Brain microvascular endothelial cell (primary cell): ENCODE results near the gene LETM1.

Experiments used
- DNase-seq: peaks from one replicate; pipeline ENCODE4 v3.0.0-alpha.2; 2020
- H3K27ac ChIP-seq: fragments of 250-450 bp; sonication (Bioruptor Pico); 2 replicates; pipeline ENCODE4 v1.5.1; 2020; ENCODE audit warnings: mild to moderate bottlenecking, moderate library complexity
- H3K27me3 ChIP-seq: fragments of 250-450 bp; sonication (Bioruptor Pico); replicated peaks from 2 replicates; pipeline ENCODE4 v1.5.1; 2020; ENCODE audit warnings: mild to moderate bottlenecking
- H3K36me3 ChIP-seq: fragments of 250-450 bp; sonication (Bioruptor Pico); replicated peaks from 2 replicates; pipeline ENCODE4 v1.5.1; 2020; ENCODE audit warnings: mild to moderate bottlenecking
- H3K4me3 ChIP-seq: 2 replicates; pipeline ENCODE4 v1.5.1; 2011; ENCODE audit warnings: low read depth, mild to moderate bottlenecking, control low read depth, low read length, moderate library complexity
- in situ Hi-C: cut with HindIII; loops from 2 replicates; pipeline ENCODE4 v1.10.0; 2017; ENCODE audit warnings: low sequenced_read_pairs, low pct_ligation_motif_present
- TF ChIP-seq, protein P1 (sequence below): IDR thresholded peaks from 2 replicates; pipeline ENCODE4 v1.5.1; 2011; ENCODE audit warnings: low read depth, mild to moderate bottlenecking, moderate library complexity, low read length, control low read depth, inconsistent platforms; ENCODE audit errors: missing control alignments

Gene LETM1

GRCh38 chr4:1762264-1763010 lies 93.5 kb downstream of the LETM1 start:
- Histone ChIP-seq H3K27me3 (no peaks in the 10 kb centered on the region), H3K36me3 (no peaks in the 10 kb centered on the region), H3K27ac (no peak overlapping the region), H3K4me3 (no peak overlapping the region)
- TF ChIP-seq, protein P1, sequence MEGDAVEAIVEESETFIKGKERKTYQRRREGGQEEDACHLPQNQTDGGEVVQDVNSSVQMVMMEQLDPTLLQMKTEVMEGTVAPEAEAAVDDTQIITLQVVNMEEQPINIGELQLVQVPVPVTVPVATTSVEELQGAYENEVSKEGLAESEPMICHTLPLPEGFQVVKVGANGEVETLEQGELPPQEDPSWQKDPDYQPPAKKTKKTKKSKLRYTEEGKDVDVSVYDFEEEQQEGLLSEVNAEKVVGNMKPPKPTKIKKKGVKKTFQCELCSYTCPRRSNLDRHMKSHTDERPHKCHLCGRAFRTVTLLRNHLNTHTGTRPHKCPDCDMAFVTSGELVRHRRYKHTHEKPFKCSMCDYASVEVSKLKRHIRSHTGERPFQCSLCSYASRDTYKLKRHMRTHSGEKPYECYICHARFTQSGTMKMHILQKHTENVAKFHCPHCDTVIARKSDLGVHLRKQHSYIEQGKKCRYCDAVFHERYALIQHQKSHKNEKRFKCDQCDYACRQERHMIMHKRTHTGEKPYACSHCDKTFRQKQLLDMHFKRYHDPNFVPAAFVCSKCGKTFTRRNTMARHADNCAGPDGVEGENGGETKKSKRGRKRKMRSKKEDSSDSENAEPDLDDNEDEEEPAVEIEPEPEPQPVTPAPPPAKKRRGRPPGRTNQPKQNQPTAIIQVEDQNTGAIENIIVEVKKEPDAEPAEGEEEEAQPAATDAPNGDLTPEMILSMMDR = no peak
- DNase-seq = no peak
- in situ Hi-C loops = no loop called here
